Epithelial cell of prostate (primary cell): Measurements from ENCODE around the gene CSAD.

Experiments used
- DNase-seq: peaks from one replicate; pipeline ENCODE4 v3.0.0-alpha.2; 2011; ENCODE audit warnings: low read depth, low spot score
- H3K27ac ChIP-seq: fragments of 450-650 bp; 2 replicates; pipeline ENCODE4 v1.5.1; 2017; ENCODE audit warnings: mild to moderate bottlenecking

The CSAD gene, protein sequence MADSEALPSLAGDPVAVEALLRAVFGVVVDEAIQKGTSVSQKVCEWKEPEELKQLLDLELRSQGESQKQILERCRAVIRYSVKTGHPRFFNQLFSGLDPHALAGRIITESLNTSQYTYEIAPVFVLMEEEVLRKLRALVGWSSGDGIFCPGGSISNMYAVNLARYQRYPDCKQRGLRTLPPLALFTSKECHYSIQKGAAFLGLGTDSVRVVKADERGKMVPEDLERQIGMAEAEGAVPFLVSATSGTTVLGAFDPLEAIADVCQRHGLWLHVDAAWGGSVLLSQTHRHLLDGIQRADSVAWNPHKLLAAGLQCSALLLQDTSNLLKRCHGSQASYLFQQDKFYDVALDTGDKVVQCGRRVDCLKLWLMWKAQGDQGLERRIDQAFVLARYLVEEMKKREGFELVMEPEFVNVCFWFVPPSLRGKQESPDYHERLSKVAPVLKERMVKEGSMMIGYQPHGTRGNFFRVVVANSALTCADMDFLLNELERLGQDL

DNA sequence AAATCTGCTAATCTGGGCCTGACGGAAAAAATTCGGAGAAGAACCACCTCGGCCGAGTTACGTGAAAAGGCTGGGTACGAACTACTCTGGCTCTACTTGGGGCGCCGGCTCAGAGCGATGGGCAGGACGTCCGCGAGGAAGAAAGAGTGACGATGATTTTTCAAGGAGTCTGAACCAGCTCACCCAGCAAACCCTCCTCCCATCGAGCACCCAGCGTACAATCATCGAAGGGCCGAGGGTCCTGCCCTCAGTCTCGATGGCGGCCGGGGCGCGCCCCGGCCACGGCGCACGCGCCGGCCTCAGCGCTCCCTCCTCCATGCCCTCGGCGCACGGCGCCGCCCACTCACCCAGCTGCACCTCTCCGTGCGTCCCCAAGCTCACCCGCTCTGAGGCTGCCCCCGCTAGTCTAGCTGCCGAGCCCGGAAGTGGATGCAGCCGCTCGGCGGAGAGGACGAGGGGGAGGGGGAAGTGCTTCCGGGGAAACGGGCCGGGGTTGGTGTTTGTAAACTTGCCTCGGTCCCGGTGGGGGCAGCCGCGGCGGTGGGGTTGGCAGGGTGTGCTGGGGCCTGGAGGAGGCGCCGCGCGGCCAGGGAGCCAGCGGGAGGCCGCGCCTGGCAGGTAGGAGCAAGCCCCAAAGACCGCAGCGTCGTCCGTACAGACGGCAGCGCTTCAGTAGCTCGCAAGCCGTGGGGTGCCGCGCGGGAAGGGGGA is at the start of gene CSAD, which contains the start of gene ZNF740:
Gene CSAD, minus strand, starts transcription at position 706 of the 711 bp plus-strand sequence. CDS start 7,455 bp downstream, outside the sequence.
Gene ZNF740, plus strand, starts transcription at position 503 of the 711 bp plus-strand sequence. CDS start 1,262 bp downstream, outside the sequence.
- DNase-seq = peak; percentile 73
- peak within 1 kb of the TSS; percentile 88 for H3K27ac ChIP-seq

GRCh38 chr12:53230108-53230845 is 49.6 kb upstream of the CSAD start:
- H3K27ac ChIP-seq = peak overlapping the region; percentile 93
- DNase-seq = peak; percentile 69

DNA sequence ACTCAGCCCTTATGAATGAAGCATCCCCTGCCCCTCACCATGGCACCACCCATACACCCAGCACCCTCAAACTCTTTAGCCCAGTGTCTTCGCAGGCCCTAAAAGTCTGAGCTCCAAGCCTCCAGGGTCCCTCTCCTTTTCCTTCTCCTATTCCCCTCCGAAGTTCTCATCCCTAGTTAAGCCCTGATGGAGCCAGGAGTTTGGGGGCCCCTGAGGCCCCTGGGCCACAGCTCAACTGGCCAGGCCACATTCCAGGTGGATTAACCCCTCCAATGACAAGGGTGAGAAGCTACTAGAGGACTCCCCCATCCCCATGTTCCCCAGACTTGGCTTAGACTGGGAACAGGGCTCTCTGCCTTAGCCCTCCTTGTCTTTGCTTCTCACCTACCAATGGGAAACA is 48.7 kb upstream of the CSAD start:
- no peak for DNase-seq
- peak overlapping the region; percentile 93 for H3K27ac ChIP-seq

DNA sequence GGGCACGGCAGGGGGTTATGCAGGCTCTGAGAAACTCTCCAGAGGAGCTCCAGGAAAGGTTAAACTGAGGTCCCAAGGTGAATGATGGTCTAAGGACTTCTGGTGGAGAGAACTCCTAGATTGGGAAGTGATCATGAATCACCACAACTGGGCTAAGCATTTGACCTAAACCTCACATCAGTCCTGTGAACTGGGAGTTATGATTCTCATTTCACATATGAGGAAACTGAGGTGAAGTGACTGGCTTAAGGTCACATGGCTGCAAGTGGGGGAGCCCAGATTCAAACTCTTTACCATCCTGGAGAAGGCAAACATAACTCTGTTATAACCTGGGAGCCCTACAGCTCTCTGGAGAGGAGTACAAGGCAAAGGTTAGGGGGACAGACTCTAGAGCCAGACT is 47.1 kb upstream of the CSAD start:
- DNase-seq = no peak
- peak overlapping the region; percentile 93 for H3K27ac ChIP-seq

- DNase-seq = no peak
- peak overlapping the region; percentile 93 for H3K27ac ChIP-seq
These were observed 46.6 kb upstream of the CSAD start for GRCh38 chr12:53227341-53227740.

GRCh38 chr12:53226815-53227214 is 46.1 kb upstream of the CSAD start:
- peak overlapping the region; percentile 93 for H3K27ac ChIP-seq

GRCh38 chr12:53225635-53226424 is 45.1 kb upstream of the CSAD start:
- peak overlapping the region; percentile 99 for H3K27ac ChIP-seq
- no peak for DNase-seq

More at GRCh38 chr12:53226815-53227214, 46.1 kb upstream of the CSAD start:
- no peak for DNase-seq

DNA sequence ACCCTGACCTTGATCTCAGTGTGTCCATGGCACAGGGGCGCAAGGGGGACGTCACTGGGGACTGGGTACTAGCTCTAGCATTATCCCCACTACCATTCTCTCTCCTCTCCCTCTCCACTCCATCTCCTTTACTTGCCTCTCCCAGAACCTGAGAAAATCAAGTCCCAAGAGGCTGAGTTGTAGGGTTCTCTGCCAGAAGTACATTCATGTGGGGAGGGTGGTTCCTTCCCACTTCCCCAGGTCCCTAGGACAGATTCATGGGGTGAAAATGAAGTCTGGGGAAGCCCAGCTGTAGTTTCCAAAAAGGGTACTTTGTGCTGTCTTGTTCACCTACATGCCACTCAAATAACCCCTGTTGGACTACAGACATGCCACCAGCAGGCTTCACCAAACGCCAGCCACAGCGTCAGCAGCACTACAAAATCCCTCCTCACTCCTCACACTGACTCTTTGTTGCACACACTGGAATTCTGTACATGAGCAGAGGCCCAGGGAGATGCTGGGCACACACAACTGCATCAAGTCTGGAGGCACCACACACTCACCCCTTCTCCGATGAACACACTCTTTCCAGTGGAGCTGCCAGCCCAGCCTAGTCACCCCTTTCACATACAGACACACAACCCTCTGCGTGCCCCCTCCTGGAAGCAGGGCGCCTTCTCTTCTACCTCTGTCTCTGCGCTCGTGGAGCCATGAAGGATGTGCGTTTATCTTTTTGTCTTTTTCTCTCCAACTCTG is 44.3 kb upstream of the CSAD start:
- DNase-seq = no peak
- H3K27ac ChIP-seq = peak overlapping the region; percentile 99

GRCh38 chr12:53224061-53224896 is 43.6 kb upstream of the CSAD start:
- DNase-seq = no peak
- peak overlapping the region; percentile 99 for H3K27ac ChIP-seq

GRCh38 chr12:53223389-53224060 is 42.8 kb upstream of the CSAD start:
- peak overlapping the region; percentile 99 for H3K27ac ChIP-seq
- DNase-seq = no peak

- H3K27ac ChIP-seq = peak overlapping the region; percentile 99
- DNase-seq = no peak
These were observed 42.1 kb upstream of the CSAD start for GRCh38 chr12:53222806-53223261.

GRCh38 chr12:53222170-53222721 is 41.5 kb upstream of the CSAD start:
- no peak for DNase-seq
- H3K27ac ChIP-seq = peak overlapping the region; percentile 99

DNA sequence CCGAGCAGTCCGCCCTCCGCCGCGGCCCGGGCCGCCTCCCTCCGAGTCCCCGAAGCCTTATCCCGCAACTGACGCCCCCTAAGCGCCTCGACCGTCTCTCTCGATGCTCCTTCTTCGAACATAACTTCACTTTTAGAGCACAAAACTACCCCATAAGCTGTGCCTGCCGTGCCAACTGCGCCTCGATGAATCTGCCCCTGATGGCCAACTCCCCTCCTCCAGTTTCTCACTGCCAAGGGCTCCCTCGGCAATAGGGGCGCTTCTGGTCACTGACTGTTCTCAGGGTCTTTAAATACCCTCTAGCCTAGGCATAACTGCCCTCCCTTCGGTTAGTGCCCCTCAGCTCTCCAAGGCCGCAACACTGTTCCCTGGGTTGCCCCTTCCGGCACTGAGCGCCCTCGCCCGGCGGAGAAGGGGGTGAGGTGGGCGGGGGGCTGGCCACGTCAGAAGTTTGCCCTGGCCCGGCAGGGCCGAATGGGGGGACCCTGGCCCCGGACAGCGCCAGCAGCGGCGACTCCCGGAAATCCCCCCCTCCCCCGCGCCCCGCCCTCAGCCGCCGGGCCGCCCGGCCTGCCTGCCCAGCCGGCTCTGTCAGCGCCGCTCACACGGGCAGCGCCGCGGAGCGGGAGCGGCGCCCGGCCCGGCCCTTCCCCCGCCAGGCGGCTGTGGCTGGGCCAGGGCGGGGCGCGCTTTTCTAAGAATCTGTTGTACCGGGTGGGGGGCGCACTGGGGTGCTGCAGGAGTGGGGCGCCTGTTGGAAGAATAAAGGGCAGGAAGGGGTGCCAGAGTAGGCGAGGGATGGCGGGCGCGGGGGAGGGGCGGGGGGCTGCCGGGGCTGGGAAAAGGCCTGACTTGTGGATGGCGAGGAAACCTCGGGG is 40.7 kb upstream of the CSAD start:
- peak overlapping the region; percentile 99 for H3K27ac ChIP-seq
- no peak for DNase-seq

GRCh38 chr12:53220694-53221202 is 40.0 kb upstream of the CSAD start:
- peak overlapping the region; percentile 99 for H3K27ac ChIP-seq
- no peak for DNase-seq

- H3K27ac ChIP-seq = peak overlapping the region; percentile 99
- no peak for DNase-seq
These were observed 39.4 kb upstream of the CSAD start for GRCh38 chr12:53219956-53220693.
